NCI-H1092 (cell line): ENCODE data around the gene SEC24A.
A peak's percentile ranks its signal among the peaks of the same experiment; 100 is the strongest.
"Not testable (repeated sequence)": the region's sequence is repeated elsewhere in the genome, so short reads cannot be mapped to it uniquely, and the experiment has no call there.

Experiments
- DNase-seq: peaks from one replicate; lab custom pipeline; 2025; lab: John Stamatoyannopoulos, UW

The SEC24A gene

GRCh38 chr5:134650660-134651059 lies 2.1 kb downstream of the SEC24A start:
- DNase-seq: not testable (repeated sequence)

- no peak for DNase-seq
Measured at GRCh38 chr5:134651531-134651930, 2.9 kb downstream of the SEC24A start.

- no peak for DNase-seq
Measured at GRCh38 chr5:134656690-134657089, 8.1 kb downstream of the SEC24A start.

- no peak for DNase-seq
Measured at GRCh38 chr5:134659456-134659855, 10.9 kb downstream of the SEC24A start.

- DNase-seq: no peak
Measured at GRCh38 chr5:134659922-134660321, 11.3 kb downstream of the SEC24A start.

- DNase-seq: no peak
Measured at GRCh38 chr5:134662971-134663370, 14.4 kb downstream of the SEC24A start.

- DNase-seq: no peak
Measured at GRCh38 chr5:134664448-134664847, 15.9 kb downstream of the SEC24A start.

GRCh38 chr5:134673546-134673945 lies 25.0 kb downstream of the SEC24A start:
- DNase-seq: not testable (repeated sequence)

GRCh38 chr5:134677357-134677756 lies 28.8 kb downstream of the SEC24A start:
- not testable (repeated sequence) for DNase-seq

- DNase-seq: not testable (repeated sequence)
Measured at GRCh38 chr5:134690144-134690543, 41.6 kb downstream of the SEC24A start.

GRCh38 chr5:134692722-134693121 lies 44.1 kb downstream of the SEC24A start:
- no peak for DNase-seq

- no peak for DNase-seq
Measured at GRCh38 chr5:134708301-134708700, 59.7 kb downstream of the SEC24A start.

- no peak for DNase-seq
Measured at GRCh38 chr5:134714120-134714519, 65.5 kb downstream of the SEC24A start.

GRCh38 chr5:134714541-134714940 lies 66.0 kb downstream of the SEC24A start:
- no peak for DNase-seq

GRCh38 chr5:134715466-134715865 lies 66.9 kb downstream of the SEC24A start:
- not testable (repeated sequence) for DNase-seq

- no peak for DNase-seq
Measured at GRCh38 chr5:134724872-134725271, 76.3 kb downstream of the SEC24A start.

- DNase-seq: no peak
Measured at GRCh38 chr5:134732819-134733218, 84.2 kb downstream of the SEC24A start.

GRCh38 chr5:134735243-134735642 lies 86.7 kb downstream of the SEC24A start:
- no peak for DNase-seq

- no peak for DNase-seq
Measured at GRCh38 chr5:134736173-134736812, 87.7 kb downstream of the SEC24A start.

- DNase-seq: peak; percentile 96
Measured at GRCh38 chr5:134738133-134738962, 89.8 kb downstream of the SEC24A start, which contains the start of gene CAMLG. Gene CAMLG (plus strand): TSS chr5:134738548. CDS start chr5:134738621, 73 bp downstream.

GRCh38 chr5:134738963-134739661 lies 90.5 kb downstream of the SEC24A start:
- no peak for DNase-seq

GRCh38 chr5:134741052-134741451 lies 92.5 kb downstream of the SEC24A start:
- no peak for DNase-seq

- no peak for DNase-seq
Measured at GRCh38 chr5:134742134-134742533, 93.5 kb downstream of the SEC24A start.
